ENCODE measurements around the gene FOSL2. TPM values are rescaled to one million over a fixed set of nuclear protein-coding genes. Genes with fewer than 3 reads are reported as not detected.

Gene FOSL2
- total RNA-seq, 2 experiments from 2014 or later = 114 to 119 TPM

DNA sequence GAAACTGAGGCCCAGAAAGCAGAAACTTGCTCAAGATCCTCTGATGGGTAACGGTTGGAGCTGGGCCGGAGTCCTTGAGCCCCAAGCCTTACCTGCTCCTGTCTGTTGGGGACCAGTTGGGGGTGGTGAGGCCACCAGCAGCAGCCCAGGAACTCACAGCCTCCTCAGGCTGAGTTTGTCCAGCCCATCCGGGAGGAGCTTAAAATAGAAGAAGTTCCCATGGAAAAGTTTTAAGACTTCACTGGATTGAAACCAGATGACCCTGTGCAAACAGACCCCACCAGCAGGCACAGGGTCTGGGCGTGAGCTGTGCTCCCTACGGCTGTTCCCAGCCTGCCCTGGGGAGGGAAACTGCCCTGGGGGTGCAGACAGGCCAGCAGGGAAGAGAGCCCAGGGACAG, 40.6 kb upstream of the FOSL2 start:
- Mint-ChIP-seq H3K27me3 (no peaks in the 10 kb centered on the region), H3K9me3 (no peaks in the 10 kb centered on the region), H3K27ac (peak overlapping the region; percentile 63), H3K4me3 (no peak overlapping the region), H3K4me1 (ENCODE audit: low read depth) (peaks cover 40% of the 10 kb centered on the region), H3K36me3 (ENCODE audit: low read depth) (no peaks in the 10 kb centered on the region)
- POLR2A ChIA-PET = interaction anchor here (0.5 to 1.1 kb wide), 5 partner anchors 9 to 292 kb away, joined by 3 to 5 read pairs (median 3); no protein-coding TSS in a partner anchor
- CTCF ChIA-PET = no interaction called here
- intact Hi-C loops (cut with micrococcal nuclease) = no loop called here
- TF ChIP-seq CTCF (IDR thresholded peaks at IDR 0.05) = no peak
- ATAC-seq (no peak), DNase-seq (no peak)

DNA sequence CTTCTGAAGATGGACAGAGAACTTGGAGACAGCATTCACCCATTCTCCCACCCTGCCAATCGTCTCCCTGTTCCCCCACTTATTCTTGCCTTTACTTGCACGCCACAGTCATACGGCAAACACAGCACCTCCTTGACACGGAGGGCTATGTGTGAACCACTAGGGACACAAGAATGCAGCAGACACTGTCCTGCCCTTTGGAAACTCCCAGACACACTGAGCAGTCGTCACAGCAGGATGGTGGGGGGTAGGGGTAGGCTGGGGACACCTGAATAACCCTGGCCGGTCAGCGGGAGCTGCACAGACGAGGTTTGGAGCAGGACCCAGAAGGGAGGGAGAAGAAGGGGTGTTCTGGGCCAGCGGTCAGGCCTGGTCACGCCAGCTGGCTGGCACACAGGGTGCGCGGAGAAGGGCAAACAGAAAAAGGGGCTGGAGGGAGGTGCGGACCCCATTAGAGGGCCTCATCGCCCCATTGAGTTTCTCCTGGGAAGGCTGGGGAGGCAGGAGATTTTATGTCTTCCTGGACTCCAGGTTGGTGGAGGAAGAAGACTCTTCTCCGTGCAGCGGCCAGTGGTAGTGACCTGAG, 40.0 kb upstream of the FOSL2 start:
- POLR2A ChIA-PET = interaction anchor here (0.8 to 1.1 kb wide), 4 partner anchors 10 to 33 kb away, joined by 3 to 5 read pairs (median 4); no protein-coding TSS in a partner anchor

DNA sequence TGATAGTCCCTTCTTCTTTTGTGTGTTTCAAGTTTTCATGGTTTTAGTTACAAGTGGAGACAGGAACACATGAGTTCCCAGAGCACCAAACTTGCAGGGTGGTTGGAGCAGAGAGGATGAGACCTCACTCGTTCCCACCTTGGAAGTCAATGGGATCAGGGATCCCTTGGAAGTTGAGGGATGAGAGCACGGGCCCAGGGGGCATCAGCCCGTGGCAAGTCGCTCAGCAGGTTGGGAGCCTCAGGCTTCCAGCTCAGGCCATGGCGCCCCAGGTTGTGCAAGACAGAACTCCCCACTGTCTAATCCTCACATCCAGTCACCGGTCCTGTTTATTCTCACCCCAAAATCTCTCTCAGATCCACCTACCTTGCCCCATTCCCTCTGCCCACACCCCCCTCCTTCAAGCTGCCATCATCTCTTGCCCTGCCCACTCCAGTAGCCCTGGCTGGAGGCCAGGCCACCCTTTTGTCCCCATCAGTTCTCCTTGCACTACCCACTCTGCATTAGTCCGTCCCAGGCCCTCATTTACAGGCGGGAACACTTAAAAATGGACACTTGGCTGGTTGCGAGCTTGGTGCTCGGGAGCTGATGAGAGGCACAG, 37.6 kb upstream of the FOSL2 start:
- Mint-ChIP-seq H3K4me3 (no peak overlapping the region), H3K9me3 (no peaks in the 10 kb centered on the region), H3K36me3 (ENCODE audit: low read depth) (peaks cover 3% of the 10 kb centered on the region), H3K4me1 (ENCODE audit: low read depth) (peaks cover 40% of the 10 kb centered on the region), H3K27me3 (no peaks in the 10 kb centered on the region), H3K27ac (peak overlapping the region; percentile 20)
- no peak for DNase-seq
- no peak for TF ChIP-seq CTCF (IDR thresholded peaks at IDR 0.05)
- no peak for ATAC-seq
- POLR2A ChIA-PET = no interaction called here
- intact Hi-C loops (cut with micrococcal nuclease) = no loop called here
- CTCF ChIA-PET = interaction anchor here (1.1 kb wide), 1 partner anchor 631 kb away, joined by 3 read pairs; no protein-coding TSS in a partner anchor

More for the DNA sequence above, 40.0 kb upstream of the FOSL2 start:
- peaks cover 34% of the 10 kb centered on the region for H3K4me1 Mint-ChIP-seq (ENCODE audit: low read depth)
- H3K27me3 Mint-ChIP-seq = no peaks in the 10 kb centered on the region
- H3K27ac Mint-ChIP-seq = no peak overlapping the region
- ATAC-seq (no peak), DNase-seq (no peak)
- H3K9me3 Mint-ChIP-seq = no peaks in the 10 kb centered on the region
- intact Hi-C loops (cut with micrococcal nuclease) = no loop called here
- H3K4me3 Mint-ChIP-seq = no peak overlapping the region
- H3K36me3 Mint-ChIP-seq (ENCODE audit: low read depth) = no peaks in the 10 kb centered on the region
- CTCF ChIA-PET = no interaction called here
- TF ChIP-seq CTCF (IDR thresholded peaks at IDR 0.05) = no peak

- H3K27me3 Mint-ChIP-seq = no peaks in the 10 kb centered on the region
- intact Hi-C loops (cut with micrococcal nuclease) = no loop called here
- DNase-seq (no peak), ATAC-seq (no peak)
- no peak for TF ChIP-seq CTCF (IDR thresholded peaks at IDR 0.05)
- H3K27ac Mint-ChIP-seq = peak overlapping the region; percentile 73
- peaks cover 45% of the 10 kb centered on the region for H3K4me1 Mint-ChIP-seq (ENCODE audit: low read depth)
- ChIA-PET CTCF (interaction anchor here (1.1 kb wide), 1 partner anchor 632 kb away, joined by 3 read pairs; no protein-coding TSS in a partner anchor), POLR2A (interaction anchor here (1.8 kb wide), 1 partner anchor 35 kb away, joined by 7 read pairs; no protein-coding TSS in a partner anchor)
- no peaks in the 10 kb centered on the region for H3K9me3 Mint-ChIP-seq
- H3K36me3 Mint-ChIP-seq (ENCODE audit: low read depth) = peaks cover 3% of the 10 kb centered on the region
- H3K4me3 Mint-ChIP-seq = no peak overlapping the region
Observed at GRCh38 chr2:28355521-28356094, 37.0 kb upstream of the FOSL2 start.
